Stimulated activated CD4-positive, alpha-beta T cell treated with anti-CD3 and anti-CD28 coated beads, Interleukin-4, amount 100 ng/mL, for 24 hours (primary cell): Measurements from ENCODE around the gene CPSF4L.
"Not testable (repeated sequence)": the region's sequence is repeated elsewhere in the genome, so short reads cannot be mapped to it uniquely, and the experiment has no call there.

Experiments
- DNase-seq: peaks from one replicate; pipeline ENCODE4 v3.0.0-alpha.2; 2020

Gene CPSF4L

DNA sequence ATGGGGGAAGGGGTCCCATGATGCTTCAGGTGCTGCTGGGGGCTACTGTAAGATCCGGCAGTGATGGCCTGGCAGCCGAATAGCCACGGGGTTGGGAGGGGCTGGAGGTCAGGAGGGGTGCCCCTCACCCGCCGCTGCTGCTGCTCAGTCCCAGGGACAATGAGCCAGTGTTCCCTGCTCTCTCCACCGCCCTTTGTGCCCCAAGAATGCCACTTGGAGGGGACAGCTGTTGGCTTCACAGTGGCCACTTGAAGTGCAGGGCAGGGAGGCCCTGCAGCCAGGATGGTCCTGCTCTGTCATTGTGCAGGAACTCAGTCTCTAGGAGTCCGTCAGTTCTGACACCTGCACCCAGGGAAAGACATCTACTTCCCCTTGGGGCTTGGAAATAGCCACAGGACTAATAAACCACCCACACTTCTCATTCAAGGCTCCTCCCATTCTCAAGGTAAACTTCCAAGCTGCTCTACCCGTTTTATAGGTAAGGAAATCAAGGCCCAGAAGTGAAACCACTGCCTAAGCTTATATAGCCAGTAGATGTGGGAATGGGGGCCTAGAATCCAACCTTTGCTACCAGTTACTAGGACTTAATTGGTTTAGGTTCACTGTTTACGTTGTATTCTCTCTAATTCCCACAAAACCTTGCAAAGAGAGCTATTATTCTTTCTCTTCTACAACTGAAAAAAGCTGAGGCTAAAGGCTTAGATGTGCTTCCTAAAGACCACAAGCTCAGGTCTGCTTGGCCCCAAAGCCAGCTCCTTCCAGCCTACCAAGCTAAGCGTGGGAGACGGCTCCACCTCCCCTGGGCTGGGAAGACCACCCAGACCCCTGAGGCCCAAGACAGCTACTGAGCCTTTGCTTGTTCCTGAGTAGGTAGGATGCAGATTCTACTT, 6.2 kb upstream of the CPSF4L start:
- DNase-seq, result no peak

DNA sequence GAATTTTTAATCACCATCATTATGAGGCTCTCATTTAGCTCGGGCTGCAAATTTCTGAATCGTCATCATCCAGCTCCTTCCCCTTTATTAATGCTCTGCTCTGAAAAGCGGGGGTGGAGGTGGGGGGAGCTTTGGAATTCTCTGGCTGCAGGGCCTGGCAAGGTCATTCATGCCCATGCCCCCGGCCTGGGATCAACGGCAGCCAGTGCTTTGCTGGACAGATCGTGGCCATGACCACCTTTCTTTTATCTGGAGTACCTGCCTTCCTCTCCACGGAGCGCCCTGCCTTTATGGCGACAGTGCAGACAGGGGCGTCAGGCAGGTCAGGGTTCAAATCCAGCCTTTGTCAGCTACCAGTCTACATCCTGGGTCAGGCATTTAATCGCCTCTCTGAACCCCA, 5.1 kb upstream of the CPSF4L start:
- DNase-seq, result no peak

DNA sequence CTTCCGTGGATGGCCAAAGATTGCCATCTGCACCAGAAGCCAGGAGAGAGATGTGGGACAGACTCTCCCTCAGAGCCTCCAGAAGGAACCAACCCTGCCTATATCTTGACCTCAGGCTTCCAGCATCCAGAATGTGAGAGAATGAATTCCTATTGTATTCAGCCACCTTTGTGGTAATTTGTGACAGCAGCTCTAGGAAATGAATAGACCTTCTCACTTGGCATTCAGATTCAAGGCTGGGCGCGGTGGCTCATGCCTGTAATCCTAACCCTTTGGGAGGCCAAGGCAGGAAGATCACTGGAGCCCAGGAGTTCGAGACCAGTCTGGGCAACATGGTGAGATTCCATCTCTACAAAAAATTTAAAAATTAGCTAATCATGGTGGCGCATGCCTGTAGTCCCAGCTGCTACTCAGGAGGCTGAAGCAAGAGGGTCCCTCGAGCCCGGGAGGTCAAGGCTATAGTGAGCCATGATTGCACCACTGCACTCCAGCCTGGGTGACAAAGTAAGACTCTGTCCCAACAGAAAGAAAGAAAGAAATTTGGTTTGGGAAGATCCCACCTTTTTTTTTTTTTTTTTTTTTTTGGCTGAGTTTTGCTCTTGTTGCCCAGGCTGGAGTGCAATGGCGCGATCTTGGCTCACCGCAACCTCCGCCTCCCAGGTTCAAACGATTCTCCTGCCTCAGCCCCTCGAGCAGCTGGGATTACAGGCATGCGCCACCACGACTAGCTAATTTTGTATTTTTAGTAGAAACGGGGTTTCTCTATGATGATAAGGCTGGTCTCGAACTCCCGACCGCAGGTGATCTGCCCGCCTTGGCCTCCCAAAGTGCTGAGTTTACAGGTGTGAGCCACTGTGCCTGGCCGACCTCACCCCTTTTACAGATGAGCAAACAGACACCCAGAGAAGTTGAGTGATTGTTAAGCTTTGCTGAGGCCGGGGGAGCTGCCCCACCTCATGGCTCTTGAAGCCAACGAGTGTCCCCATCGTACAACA, 4.3 kb upstream of the CPSF4L start:
- no peak for DNase-seq

DNA sequence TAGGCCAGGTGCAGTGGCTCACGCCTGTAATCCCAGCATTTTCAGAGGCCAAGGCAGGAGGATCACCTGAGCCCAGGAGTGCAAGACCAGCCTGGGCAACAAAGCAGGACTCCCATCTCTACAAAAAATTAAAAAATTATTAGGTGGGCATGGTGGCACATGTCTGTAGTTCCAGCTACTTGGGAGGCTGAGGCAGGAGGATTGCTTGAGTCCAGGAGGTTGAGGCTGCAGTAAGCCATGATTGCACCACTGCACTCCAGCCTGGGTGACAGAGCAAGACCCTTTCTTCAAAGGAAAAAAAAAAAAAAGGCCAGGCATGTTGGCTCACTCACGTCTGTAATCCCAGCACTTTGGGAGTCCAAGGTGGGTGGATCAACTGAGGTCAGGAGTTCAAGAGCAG, 2.8 kb upstream of the CPSF4L start:
- not testable (repeated sequence) for DNase-seq

DNA sequence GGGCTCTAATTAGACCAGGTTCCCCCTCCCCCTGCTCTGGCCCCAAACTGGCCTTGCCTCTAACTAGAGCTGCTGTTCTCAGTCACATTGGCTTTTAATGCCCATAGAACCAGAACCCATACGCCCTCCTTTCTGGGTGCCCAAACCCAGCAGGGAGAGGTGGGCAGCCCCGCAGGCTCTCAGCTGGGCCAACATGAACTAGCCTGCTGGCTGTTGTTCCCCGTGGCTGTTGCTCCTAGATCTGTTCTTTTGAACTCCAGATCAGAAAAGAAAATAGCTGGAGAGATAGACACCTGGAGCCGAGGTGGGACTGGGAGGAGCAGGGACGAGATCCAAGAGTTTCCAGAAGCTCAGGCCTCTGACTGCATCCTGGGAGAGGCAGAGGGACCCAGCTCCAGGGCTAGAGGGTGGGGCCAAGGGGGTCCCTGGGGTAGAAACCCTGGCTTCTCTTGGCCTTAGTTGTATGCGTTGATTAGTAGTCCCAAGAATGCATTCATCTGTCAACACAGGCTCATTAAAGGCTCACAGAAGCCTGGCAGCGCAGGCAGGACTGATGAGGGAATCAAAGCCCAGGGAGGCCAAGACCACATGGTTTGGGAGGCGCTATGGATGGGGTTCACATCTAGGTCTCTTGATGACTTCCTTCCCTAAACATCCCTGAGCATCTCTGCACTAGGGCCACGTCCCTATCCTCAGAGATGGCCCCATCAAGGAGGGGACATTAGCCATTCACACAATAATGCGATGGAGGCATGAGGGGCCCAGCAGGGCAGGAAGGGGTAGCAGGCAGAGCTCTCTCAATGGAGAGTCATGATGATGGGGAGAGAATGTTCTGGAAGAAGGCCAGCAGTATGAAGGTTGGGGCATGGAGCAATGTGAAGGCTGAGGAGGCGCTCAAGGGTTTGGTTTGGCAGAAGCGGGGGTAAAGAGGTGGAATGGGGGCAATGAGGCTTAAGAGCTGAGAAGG, 1.3 kb upstream of the CPSF4L start:
- DNase-seq, result no peak

DNA sequence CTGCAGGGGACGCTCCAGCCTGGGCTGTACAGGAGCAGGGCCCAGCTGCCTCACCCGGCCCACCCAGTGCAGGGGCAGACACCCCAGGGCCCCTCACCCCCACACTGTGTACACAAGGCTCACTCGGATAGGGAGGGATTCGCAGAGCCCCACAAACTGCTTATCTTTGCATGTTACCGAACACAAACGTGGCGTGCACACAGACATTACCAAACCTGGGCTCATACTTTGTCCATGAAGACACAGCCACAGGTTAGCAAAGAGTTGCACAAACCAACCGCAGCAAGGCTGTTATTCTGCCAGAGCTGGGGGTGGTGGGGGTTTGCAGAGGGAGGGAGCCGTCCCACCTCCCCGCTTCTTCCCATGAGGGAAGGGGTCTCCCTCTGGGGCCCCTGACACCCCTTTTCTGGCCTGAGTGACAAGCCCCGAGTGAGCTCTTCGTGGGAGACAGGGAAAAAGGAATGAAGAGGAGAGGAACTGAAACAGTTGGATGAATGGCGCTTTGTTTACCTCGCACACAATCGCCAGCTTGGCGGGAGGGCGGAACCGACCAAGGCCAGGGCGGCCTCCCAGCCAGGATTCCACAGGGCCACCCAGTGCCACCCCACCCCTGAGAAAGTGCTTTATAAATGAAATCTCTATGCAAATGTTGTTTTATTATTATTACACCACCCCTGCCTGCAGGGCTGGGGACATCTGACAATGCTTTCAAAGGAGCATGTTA, 434 bp upstream of the CPSF4L start:
- DNase-seq, result no peak

DNA sequence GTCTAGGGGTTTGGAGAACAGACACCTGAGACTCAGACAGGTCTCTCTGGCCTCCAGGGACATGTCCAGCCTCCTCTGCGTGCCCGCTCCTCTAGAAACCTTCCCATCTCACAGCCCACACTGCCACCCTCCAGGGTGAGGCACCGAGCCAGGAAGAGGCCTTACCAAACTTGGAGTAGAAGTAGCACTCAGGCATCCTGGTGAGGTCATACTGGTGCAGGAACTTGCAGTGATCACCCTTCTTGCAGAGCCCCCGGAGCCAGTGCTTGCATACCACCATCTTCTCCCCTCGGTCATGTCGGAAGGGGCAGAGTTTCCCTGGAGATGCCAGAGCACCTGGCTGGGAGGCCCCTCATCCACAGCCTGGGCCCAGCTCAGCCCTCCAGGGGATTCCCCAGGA, 4.2 kb downstream of the CPSF4L start:
- DNase-seq, result no peak

DNA sequence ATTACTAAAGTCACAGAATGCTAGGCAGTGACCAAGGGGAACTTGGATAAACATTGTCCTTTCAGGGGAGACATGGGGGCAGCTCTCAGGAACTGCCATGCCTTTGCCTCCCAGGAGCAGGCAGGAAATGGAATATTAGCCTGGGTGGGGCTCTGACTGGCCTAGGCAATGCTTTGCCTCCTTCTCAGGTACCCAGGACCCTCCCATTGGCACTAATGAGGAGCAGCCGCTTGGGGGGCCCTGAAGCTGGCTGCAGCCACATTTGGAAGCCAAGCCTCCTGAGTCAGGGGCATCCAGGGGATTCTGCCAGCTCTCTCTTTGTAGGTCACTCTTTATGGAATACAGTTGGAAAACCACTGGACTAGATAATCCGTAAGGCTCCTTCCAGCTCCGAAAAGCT, 5.5 kb downstream of the CPSF4L start:
- no peak for DNase-seq

DNA sequence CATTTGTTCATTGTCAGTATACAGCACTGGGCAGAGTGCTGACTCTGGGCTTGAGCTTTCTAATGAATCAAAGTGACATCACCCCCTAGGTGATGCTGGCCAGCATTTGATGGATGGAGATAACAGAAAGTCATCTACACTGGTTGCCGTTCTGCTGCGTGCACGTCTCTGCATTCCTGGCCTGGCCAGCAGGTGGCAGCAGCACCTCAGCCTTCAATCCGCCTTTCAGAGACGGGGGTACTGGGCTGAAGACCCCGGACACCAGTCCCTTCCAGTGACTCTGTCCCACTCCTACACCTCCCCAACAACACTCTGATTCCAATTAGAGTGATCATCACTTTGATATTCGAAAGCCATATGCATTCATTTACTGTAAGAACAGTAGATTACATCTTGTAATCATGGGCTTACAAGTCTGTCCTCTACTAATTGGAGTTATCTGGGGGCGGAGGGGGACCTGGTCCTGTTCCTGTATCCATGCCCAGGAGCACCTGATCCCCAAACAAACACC, 6.0 kb downstream of the CPSF4L start:
- peak; percentile 47 for DNase-seq

DNA sequence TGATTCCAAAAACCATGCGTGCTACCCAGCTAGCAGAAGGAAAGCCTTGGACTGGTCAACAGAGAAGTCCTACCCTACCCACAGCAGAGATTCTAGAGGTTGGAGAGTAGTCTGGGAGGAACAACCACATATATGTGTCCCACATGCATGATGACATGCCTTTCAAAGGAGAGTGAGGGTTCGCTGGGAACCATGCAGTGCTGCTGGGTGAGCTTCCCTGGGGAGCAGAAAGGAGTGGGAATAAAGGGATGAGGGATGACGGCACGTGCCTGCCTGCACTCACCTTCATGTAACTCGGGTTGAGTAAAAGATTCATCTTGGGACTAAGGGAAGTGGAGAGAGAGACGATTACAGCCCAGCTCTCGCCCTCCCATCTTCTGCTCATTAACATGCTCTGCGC, 9.8 kb downstream of the CPSF4L start:
- no peak for DNase-seq

DNA sequence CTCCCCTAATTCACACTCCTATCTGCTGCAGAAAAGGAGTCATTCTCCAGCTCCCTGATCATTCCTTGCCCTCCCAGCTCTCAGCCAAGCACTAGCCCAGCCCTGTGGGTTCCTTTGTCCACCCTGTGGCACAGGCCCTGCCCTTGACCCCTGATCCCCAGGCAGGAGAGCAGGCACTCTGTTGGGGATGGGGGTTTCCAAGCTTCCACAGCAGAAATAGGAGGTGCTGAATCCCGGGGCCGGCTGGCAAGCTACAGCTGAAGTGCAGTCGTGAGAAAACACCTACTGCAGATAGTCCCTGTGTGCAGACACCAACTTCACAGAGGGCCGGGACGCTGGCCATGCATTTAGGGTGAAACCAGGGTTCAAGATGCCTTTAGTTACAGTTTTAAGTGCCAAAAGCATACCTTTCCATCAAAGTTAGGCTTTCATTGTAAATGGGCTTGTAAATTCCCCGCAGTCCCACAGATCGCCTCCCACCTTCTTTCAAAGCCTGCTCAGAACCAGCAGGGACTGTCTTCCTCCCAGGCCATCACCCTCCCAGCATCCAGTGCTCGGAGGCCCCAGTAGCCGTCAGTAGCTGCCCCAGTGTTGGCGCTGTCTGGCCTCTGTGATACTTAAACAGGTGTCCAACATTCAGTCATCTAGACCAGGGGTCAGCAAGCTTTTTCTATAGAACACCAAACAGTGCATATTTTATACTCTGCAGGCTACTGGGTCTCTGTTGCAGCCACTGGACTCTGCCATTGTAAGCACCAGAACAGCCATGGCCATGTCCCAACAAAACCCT, 10.6 kb downstream of the CPSF4L start:
- no peak for DNase-seq

DNA sequence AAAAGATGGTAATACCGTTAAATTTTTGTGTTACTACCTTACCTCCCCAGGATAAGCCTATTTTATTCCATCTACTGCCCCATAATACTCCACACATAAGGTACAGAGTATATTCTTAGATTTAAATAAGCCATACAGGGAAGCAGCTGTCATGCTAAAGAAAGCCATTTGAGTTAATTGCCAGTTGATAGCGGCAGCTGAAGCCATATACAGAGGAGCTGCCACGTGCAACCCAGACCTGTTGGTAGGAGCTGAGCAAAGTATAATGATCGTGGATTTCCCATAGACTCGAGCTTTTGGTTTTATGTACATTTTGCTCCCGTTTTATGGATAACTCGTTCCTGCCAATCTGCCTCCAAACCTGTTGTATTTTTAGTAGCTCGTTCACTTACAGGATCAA, 12.0 kb downstream of the CPSF4L start:
- DNase-seq, result no peak

DNA sequence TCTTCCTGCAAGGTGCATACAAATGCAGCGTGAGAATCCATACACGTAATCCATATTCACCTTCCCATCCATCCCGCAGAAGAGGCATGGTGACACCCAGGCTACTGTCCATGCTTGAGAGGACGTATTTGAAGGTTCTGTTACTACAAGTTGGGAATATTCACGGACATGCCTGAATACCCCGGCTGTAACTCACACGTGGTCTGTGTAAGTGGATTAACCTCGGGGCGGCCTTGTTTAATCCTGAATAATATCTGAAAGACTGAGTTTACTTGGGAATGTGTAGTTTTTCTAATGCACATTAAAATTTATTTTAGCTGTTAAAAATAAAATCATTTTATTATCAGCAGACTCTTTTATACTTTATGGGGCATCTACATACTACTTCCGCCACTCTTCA, 13.1 kb downstream of the CPSF4L start:
- no peak for DNase-seq

DNA sequence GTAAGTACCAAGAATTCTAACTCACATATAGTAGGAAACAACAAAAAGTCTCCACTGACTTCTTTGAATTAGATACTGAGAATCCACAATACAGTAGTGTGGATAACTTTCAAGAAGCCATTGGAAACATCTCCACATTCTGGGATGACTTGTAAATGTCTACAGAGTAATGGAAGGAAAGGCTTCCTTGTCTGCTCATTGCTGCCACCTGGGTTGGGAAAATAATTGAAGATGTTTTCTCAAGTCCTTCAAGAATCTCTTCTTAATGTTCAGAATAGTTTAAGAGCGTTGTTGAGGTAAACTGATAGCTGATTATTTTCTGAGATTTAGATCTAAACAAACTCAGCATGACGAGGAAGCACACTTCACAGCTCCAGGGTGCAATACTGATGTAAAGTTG, 14.0 kb downstream of the CPSF4L start:
- DNase-seq, result no peak

DNA sequence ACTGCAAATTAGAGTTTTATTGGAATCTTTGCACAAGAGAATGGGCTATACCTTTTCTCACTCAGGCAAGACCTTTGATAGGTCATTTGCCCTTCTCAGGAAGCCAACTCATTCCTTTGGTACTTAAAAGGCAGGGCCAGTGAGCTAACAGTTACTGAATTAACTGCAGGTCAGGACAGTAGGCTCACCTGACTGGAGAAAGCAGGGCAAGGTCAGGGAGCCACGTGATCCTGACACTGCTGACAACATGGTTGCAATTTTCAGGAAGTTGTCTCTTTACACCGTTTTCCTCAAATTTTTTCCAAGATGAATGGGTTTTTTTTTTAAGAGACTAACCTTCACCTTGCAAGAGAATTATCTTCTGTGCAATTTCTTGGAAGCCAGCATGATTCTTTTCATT, 21.1 kb downstream of the CPSF4L start:
- no peak for DNase-seq

DNA sequence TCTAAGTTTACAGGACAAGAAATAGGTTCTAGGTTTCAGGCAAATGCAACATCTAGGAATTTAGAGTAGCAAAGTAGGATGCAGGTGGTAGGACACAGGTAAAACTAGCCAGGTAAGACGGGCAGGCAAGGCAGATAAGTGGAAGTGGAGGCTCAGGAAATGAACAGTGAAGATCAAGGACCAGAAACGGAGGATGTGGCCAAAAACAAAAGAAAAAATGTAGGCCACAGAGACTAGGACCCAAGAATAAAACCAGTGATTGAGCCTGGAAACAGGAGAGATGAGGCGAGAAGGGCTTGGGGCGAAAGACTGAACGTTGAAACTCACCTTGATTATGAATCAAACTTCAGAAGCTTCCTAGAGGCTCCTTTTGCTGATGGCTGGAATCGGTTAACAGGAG, 24.0 kb downstream of the CPSF4L start:
- no peak for DNase-seq

DNA sequence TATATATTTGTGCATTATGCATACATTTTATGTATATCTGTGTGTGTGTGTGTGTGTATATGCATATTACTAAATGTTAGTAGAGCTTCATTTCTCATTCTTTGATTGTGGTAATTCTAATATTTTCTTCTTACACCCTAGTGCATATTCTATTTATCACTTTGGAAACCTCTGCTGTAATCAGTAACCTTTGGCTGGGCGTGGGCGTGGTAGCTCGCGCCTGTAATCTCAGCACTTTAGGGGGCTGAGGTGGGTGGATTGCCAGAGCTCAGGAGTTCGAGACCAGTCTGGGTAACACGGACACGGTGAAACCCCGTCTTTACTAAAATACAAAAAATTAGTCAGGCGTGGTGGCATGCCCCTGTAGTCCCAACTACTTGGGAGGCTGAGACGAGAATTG, 26.9 kb downstream of the CPSF4L start:
- no peak for DNase-seq

DNA sequence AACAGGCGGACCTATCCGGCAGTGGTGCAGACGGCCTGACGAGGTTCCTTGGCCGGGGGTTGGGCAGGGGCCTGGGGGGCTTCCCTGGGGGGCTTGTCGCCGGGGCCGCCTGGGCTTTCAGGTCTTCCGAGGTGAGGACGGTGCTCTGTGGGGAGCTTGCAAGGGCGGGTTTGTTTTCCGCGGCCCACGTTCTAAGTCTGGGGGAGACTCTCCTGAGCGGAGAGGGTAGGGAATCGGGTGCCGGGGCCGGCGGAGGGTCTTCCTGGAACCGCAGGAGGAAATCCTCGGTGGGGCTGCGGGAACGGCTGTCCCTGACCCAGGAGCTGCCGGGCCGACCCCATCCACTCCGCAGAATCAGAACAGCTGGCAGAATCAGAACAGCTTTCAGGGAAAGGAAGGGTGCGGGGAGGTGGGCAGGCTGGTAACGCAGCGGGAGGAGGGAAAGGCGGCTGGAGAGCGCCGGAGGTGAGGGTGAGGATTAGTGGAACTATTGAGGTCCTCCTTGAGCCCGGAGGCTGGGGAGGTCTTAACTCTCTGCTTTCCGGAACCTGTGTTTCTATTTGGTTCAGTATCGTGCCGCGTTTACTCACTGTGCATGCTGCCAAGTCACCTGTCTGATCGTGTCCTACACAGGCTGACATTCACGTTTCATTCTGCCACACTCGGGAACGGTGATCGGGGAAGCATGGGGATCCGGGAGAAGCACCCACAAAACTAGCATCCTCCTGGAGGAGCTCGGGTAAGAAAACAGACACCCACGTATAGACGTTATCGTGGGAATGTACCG, 28.9 kb downstream of the CPSF4L start:
- peak; percentile 40 for DNase-seq

DNA sequence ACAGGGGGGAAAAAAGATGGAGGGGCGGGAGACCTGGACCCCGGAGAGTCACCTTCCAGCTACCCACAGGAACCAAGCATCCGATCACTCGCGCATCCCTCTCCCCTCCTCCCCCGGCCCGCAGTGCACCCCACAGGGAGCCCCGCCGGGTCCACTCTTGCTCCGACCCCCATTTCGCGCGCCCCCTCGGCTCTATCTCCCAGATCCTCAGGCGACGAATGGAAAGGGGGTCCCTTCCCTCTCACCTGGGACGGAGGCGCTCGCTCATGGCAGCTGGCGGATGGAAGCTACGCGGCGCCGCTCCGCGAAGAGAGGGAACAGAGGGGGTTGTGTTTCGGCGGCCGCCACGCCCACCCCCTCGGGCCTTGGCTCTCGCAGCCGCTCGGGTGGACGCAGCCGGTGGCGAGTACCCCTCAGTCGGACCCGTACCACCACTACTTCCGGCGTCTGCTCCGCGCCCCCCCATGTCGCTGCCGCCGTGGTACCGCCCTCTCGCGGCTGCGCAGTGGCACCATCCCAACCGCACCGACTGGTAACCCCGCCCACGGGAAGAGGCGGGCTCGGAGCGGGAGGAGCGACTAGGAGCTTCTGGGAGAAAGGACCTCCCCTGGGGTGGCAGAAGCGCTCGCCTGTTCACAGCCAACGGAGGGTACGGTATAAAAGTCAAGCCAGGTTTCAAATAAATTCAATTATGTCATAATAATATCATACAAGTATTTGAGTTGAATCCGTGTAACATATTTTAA, 29.7 kb downstream of the CPSF4L start:
- peak; percentile 98 for DNase-seq
